A549 (cell line): ENCODE measurements around the gene SLC6A5.

Source experiments
- CBX8 ChIP-seq: fragments of 200-600 bp; sonication (generic); IDR thresholded peaks from 2 replicates; pipeline ENCODE4 v1.6.1; 2016
- EP300 ChIP-seq, 2 experiments: fragments of >200 bp; sonication (Bioruptor Twin); formaldehyde crosslinking; IDR thresholded peaks; 2 replicates in 1 of 2; 3 replicates in 1 of 2; pipeline ENCODE4 v1.6.1; 2016 to 2017
- GATA3 ChIP-seq: IDR thresholded peaks from 2 replicates; pipeline ENCODE4 v1.6.1; 2012; ENCODE audit warnings: borderline replicate concordance
- JUN ChIP-seq, 2 experiments: fragments of >200 bp; sonication (Bioruptor Twin); formaldehyde crosslinking; IDR thresholded peaks; 2 replicates in 1 of 2; 3 replicates in 1 of 2; pipeline ENCODE4 v1.6.1; 2016 to 2017
- NR3C1 ChIP-seq: fragments of >200 bp; sonication (Bioruptor Twin); formaldehyde crosslinking; IDR thresholded peaks from 3 replicates; pipeline ENCODE4 v1.6.1; 2017
- PBX3 ChIP-seq: IDR thresholded peaks from 2 replicates; pipeline ENCODE4 v1.6.1; 2012
- POLR2A ChIP-seq: IDR thresholded peaks from 2 replicates; pipeline ENCODE4 v1.6.1; 2012; ENCODE audit warnings: mild to moderate bottlenecking, low read length
- REST ChIP-seq: fragments of 200-600 bp; sonication (generic); IDR thresholded peaks from 2 replicates; pipeline ENCODE4 v1.6.1; 2016; ENCODE audit warnings: antibody characterized with exemption, mild to moderate bottlenecking, moderate library complexity
- RNF2 ChIP-seq: fragments of 200-600 bp; sonication (generic); IDR thresholded peaks from 2 replicates; pipeline ENCODE4 v1.6.1; 2016; ENCODE audit warnings: low read depth, mild to moderate bottlenecking, antibody characterized with exemption, moderate library complexity, borderline replicate concordance
- SMC3 ChIP-seq: fragments of >200 bp; sonication (Bioruptor Twin); formaldehyde crosslinking; IDR thresholded peaks from 3 replicates; pipeline ENCODE4 v1.6.1; 2018; ENCODE audit warnings: inconsistent platforms
- SREBF2 ChIP-seq: fragments of 450-650 bp; IDR thresholded peaks from 2 replicates; pipeline ENCODE4 v1.6.1; 2014; ENCODE audit warnings: mild to moderate bottlenecking, moderate library complexity
- ZFP36 ChIP-seq: fragments of 450-650 bp; IDR thresholded peaks from 2 replicates; pipeline ENCODE4 v1.6.1; 2014; ENCODE audit warnings: borderline replicate concordance; ENCODE audit not compliant: partially characterized antibody
- TF ChIP-seq, protein P1 (sequence below): fragments of >200 bp; sonication (Bioruptor Twin); formaldehyde crosslinking; IDR thresholded peaks from 3 replicates; pipeline ENCODE4 v1.5.1; 2016

DNA sequence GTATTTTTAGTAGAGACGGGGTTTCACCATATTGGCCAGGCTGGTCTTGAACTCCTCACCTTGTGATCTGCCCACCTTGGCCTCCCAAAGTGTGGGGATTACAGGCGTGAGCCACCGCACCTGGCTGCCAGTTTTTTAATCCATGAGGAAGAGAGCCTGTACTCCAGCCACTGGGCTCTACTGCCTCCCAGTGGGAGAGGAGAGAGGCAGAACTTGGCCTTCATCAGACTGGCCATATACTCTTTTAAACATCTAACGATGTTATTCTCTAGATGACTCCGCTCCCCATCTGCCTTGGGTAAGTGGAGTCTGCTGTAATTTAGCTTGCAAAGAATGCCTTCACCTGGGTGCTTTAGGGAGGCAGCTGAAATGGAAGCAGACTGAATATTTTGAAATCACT is 34.6 kb downstream of the SLC6A5 start:
- TF ChIP-seq GATA3 (no peak), NR3C1 (no peak), REST (no peak), POLR2A (no peak), CBX8 (no peak), SREBF2 (no peak), SMC3 (no peak), EP300 (IDR thresholded peaks at IDR 0.05) (no peak), JUN (IDR thresholded peaks at IDR 0.05) (no peak), ZFP36 (no peak), PBX3 (no peak), RNF2 (no peak)
- TF ChIP-seq, protein P1, sequence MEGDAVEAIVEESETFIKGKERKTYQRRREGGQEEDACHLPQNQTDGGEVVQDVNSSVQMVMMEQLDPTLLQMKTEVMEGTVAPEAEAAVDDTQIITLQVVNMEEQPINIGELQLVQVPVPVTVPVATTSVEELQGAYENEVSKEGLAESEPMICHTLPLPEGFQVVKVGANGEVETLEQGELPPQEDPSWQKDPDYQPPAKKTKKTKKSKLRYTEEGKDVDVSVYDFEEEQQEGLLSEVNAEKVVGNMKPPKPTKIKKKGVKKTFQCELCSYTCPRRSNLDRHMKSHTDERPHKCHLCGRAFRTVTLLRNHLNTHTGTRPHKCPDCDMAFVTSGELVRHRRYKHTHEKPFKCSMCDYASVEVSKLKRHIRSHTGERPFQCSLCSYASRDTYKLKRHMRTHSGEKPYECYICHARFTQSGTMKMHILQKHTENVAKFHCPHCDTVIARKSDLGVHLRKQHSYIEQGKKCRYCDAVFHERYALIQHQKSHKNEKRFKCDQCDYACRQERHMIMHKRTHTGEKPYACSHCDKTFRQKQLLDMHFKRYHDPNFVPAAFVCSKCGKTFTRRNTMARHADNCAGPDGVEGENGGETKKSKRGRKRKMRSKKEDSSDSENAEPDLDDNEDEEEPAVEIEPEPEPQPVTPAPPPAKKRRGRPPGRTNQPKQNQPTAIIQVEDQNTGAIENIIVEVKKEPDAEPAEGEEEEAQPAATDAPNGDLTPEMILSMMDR, result no peak
